HG02610 (cell line): ENCODE data around the gene SAMD14.

Experiments used
- ATAC-seq: cut with Tn5 transposase; IDR thresholded peaks from one replicate; pipeline ENCODE4 v1.9.1; 2021; ENCODE audit warnings: mild to moderate bottlenecking, moderate library complexity; ENCODE audit not compliant: unreplicated experiment

Gene SAMD14

GRCh38 chr17:50099003-50099402, 31.0 kb downstream of the SAMD14 start:
- no peak for ATAC-seq

GRCh38 chr17:50098583-50098982, 31.4 kb downstream of the SAMD14 start:
- no peak for ATAC-seq

GRCh38 chr17:50097926-50098325, 32.0 kb downstream of the SAMD14 start:
- ATAC-seq, result no peak

GRCh38 chr17:50097455-50097854, 32.5 kb downstream of the SAMD14 start:
- no peak for ATAC-seq

GRCh38 chr17:50096758-50097157, 33.2 kb downstream of the SAMD14 start:
- ATAC-seq, result no peak

- no peak for ATAC-seq
Measured at GRCh38 chr17:50096092-50096491, 33.9 kb downstream of the SAMD14 start.

- no peak for ATAC-seq
Measured at GRCh38 chr17:50095626-50096037, 34.3 kb downstream of the SAMD14 start.

GRCh38 chr17:50094753-50095619, 35.0 kb downstream of the SAMD14 start, which contains the start of gene PDK2:
TSS of gene PDK2 (plus strand) at chr17:50095351. CDS start at chr17:50095436, 85 bp downstream.
- peak; percentile 91 for ATAC-seq

- ATAC-seq, result no peak
Measured at GRCh38 chr17:50094243-50094752, 35.7 kb downstream of the SAMD14 start.

- ATAC-seq, result no peak
Measured at GRCh38 chr17:50093807-50094206, 36.2 kb downstream of the SAMD14 start.

- no peak for ATAC-seq
Measured at GRCh38 chr17:50093246-50093645, 36.7 kb downstream of the SAMD14 start.

- ATAC-seq, result no peak
Measured at GRCh38 chr17:50091918-50092285, 38.1 kb downstream of the SAMD14 start.

GRCh38 chr17:50090971-50091917, 38.7 kb downstream of the SAMD14 start:
- ATAC-seq, result no peak

- ATAC-seq, result no peak
Measured at GRCh38 chr17:50090071-50090470, 39.9 kb downstream of the SAMD14 start.

GRCh38 chr17:50088952-50089825, 40.8 kb downstream of the SAMD14 start:
- ATAC-seq, result no peak

- ATAC-seq, result no peak
Measured at GRCh38 chr17:50087912-50088405, 42.0 kb downstream of the SAMD14 start.

- peak; percentile 65 for ATAC-seq
Measured at GRCh38 chr17:50087246-50087911, 42.6 kb downstream of the SAMD14 start.

GRCh38 chr17:50081757-50082156, 48.2 kb downstream of the SAMD14 start:
- ATAC-seq, result no peak

GRCh38 chr17:50080827-50081226, 49.1 kb downstream of the SAMD14 start:
- no peak for ATAC-seq

GRCh38 chr17:50080096-50080480, 49.9 kb downstream of the SAMD14 start:
- no peak for ATAC-seq
